HG02973 (cell line): ENCODE results near the gene TRAP1.
"Not testable (repeated sequence)": the region's sequence is repeated elsewhere in the genome, so short reads cannot be mapped to it uniquely, and the experiment has no call there.

Source experiments
- ATAC-seq: cut with Tn5 transposase; IDR thresholded peaks from one replicate; pipeline ENCODE4 v1.9.1; 2021; ENCODE audit warnings: moderate library complexity; ENCODE audit not compliant: unreplicated experiment

The TRAP1 gene

DNA sequence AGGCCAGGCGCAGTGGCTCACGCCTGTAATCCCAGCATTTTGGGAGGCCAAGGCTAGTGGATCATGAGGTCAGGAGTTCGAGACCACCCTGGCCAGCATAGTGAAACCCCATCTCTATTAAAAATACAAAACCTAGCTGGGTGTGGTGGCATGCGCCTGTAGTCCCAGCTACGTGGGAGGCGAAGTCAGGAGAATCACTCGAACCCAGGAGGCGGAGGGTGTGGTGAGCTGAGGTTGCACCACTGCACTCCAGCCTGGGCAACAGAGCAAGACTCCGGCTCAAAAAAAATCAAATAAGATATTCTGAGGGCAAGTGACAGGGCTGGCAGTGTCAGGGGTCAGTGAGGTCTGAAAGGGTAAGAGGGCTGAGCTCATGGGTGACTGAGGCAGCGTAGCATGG is 2.9 kb downstream of the TRAP1 start:
- ATAC-seq: not testable (repeated sequence)

DNA sequence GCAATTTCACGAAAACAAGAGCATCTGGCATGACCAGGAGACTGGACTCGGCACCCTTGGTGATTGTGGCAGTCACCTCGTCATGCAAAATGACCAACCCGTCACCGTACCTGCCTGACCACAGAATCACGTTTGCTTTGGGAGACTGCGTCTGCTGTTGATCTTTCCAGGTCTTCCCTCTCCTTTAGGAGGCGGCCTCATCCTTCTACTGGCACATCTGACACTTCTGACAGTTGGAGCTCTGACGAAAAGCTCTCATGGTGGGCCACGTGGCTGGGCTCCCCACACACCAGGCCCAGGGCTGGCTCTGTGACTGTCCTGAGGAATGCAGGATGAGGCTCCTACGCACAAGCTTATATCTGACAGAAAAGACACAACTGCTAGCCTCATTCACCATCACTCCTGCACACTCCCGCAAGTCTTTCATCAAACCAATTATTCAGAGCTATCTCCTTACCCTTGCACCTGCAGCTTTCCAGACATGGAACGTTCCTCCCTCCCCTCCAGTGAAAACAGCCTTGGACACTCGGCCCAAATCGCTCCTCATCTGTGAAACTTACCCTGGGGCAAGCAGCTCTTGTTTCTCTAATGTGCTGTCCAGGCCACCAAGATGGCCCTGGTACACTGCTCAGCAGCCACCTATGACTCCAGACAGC is 3.6 kb downstream of the TRAP1 start:
- ATAC-seq: no peak

DNA sequence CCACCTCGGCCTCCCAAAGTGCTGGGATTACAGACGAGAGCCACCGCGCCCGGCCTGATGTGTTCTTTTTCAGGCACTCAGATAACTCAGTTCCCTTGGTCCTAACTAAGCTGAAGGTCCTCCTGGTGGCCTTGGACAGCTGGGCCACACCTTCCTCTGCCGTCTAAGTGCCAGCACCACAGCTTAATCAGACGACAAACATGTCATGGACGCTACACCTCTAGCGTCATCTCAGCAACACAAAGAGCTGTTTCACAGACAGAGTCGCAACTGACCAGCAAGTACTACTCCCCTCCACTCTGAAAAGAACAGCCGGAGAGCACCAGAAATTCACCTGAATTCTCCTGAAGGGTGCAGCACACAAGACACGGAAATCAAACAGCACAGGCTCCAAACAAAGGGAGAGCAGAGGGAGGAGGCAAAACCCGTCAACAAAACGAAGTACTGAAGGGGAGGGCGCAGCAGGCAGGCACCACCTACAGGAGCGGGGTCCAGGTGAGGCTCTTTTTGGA is 4.4 kb downstream of the TRAP1 start:
- ATAC-seq: no peak

DNA sequence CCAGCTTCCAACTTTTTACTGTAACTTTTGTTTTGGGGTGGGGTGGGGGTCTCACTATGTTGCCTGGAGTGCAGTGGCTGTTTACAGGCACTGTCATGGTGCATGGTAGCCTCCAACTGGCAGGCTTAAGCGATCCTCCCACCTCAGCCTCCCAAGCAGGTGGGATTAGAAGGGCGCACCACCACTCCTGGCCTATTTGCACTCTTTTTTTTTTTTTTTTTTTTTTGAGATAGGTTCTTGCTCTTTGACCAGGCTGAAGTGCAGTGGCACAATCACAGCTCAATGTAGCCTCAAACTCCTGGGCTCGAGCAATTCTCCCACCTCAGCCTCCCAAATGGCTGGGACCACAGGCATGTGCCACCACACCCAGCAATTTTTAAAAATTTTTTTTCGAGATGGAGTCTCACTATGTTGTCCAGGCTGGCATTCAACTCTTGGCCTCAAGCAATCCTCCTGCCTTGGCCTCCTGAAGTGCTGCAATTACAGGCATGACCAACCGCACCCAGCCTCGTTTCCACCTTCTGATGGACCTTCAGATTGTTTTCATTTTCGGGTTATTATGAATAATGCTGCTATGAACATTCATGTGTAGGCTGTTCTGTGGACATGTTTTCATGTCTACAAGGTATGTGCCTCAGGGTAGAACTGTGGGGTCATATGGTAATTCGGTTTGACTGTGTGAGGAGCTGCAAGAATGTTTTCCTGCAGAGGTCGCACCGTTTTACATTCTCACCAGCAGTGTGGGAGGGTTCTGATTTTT is 10.9 kb downstream of the TRAP1 start:
- no peak for ATAC-seq

DNA sequence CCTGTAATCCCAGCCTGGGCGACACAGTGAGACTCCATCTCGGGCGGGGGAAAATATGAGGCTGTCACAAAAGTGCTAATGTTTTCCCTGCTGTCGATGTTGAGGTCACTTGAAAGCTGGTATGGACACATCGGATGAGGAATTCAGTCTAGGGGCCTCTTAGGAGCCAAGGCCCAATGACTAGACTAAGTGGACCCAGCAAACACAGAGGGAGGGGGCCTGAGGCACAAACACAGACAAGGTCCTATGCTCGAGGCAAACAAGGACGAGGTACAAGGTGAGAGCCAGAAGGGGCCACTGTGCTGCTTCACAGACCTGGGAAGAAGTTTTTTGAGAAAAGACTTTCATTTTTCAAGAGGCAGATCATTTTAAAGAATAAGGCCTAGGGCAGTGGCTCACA is 15.2 kb downstream of the TRAP1 start:
- no peak for ATAC-seq

DNA sequence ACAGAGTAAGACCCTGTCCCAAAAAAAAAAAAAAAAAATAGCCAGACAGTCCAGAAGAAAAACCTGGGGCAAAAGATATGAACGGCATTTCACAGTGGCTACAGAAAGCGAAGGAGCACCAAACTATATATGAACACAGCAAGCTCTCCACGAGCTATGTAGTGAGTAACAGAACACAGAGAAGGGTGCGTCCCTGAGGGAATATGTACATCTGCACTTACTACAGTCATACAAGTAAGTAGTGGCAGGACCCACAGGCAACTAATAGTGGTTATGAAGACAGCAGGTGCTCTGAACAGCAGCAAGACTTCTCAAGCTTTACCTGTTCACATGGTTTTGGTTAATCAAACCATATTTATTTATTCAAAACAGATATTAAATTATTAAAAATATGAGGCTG is 15.8 kb downstream of the TRAP1 start:
- no peak for ATAC-seq

DNA sequence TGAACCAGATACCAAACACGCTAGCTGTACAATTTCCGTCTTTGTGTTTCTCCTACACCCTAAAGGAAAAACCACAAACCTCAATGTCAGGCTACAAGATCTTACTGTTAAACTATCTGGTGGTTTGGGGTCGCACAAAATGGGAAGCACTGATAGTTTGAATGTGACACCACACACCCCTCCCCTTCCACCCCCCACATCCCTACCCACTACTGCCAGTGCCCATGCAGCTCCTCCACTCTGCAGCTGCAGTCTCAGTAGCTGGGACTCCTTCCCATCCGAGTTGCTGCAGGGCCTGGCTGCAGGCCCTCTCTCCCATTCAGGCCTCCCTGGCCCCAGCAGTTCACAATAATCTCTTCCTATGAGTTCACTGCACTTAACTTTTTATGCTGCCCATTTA is 18.4 kb downstream of the TRAP1 start:
- no peak for ATAC-seq

DNA sequence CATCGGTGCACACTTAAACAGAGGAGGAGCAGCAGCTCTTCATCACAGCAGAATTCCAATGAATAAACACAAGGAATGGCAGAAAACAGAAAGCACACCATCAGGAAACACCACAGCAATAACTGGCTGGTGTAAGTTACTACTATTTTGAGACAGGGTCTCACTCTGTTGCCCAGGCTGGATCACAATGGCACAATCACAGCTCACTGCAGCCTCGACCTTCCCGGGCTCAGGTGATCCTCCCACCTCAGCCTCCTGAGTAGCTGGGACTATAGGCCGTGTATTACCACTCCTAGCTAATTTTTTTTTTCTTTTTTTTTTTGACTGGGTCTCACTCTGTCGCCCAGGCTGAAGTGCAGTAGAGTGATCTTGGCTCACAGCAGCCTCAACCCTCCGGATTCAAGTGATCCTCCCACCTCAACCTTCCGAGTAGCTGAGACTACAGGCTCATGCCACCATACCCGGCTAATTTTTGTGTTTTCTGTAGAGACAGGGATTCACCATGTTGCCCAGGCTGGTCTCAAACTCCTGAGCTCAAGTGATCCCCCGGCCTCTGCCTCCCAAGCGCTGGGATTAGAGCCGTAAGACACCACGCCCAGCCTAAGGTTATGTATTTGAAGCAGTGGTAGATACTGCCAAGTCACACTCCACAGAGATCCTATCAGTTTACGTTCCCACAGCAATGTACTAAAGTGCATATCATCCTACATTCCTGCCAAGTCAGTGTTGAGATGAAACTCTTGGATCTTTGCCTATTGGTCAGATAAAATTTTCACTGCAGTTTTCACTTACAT is 20.7 kb downstream of the TRAP1 start:
- ATAC-seq: no peak

DNA sequence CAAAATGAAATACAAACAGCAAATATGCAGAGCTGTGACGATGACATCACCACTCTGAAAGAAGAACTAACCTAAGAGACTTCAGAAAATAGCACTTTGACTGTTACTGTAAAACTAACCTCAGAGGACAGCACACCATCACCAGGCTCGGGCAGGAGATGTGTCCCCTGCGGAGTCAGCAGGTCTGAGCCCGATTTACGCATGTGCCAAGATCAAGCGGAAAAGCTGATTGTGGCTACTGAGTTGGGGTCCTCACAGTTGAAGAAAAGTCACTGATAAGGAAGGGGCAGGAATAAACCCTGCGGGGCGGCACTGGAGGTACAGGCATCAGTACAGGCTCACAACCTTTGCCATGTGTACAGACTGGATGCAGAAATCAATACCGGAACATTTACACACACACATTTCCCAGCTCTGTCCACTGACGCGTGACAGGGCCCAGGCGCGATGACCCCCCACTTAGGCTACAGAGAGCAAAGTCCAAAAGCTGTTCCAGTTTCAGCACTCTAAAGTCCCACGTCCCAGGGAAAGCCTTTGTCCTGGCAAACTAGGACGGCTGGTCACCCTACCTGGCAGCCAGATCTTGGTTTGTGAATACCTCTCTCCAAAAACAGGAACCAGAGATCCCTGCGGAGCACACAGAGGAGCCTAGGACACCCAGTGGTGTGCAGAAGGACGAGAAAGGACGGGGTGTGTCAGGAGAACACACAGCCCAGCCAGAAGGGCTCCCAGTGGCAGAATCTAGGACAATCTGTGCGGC is 21.5 kb downstream of the TRAP1 start:
- no peak for ATAC-seq

DNA sequence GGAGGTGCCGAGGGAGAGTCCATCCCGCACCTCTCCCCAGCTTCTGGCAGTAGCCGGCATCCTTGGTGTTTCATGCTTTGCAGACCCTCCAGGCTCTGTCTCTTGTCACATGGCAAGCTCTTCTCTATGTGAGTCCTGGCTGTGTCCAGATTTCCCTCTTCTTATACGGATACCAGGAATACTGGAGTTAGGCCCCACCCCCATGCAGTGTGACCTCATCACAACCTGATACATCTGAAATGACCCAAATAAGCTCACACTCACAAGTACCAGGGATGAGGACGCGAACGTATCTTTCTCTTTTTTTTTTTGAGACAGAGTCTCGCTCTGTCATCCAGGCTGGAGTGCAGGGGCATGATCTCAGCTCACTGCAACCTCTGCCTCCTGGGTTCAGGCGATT is 23.3 kb downstream of the TRAP1 start:
- no peak for ATAC-seq

DNA sequence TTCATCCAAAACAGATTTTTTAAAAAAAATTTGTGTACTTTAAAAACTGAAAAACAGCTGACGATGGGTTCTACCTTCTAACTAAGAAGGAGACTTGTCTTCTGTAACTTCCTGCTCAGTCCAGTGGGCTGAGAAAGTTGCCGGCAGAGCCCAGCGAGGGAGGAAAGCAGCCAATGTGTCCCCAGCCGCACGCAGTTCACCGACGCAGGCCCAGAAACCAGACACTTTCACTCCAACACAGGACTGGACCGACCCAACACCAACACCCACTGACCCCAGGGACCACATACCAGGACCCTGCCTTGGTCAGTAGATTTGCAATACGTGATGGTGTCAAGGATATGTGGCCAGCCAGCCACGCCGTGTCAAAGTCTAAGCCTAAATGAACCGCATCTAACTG is 25.6 kb downstream of the TRAP1 start:
- no peak for ATAC-seq

DNA sequence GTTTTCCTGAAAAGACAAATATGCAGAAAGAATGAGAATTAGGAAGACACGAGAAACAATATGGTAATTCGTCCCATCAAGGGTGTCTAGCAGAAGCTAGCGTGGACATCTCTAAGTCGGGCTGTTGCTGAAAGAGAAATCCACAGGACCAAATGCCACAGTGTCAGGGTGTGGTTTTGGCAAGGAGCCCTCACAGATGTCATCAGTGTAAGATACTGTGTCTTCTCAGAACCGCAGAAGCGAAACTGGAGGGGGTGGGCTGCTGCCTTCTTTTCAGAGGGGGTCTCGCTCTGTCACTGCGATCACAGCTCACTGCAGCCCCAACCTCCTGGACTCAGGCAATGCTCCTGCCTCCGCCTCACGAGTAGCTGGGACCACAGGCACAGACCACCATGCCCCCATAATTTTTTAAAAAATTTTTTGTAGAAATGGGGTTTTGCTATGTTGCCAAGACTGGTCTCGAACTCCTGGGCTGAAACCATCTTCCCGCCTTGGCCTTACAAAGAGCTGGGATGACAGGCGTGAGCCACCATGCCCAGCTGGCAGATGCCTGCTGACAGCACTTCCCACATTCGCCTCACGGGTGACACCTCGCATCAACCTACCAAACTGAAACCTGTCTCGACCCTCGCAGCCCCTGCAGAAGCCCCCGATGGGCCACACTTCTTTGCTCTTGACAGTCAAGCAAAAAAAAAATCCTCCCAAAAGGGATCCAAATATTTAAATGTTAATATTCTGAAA is 26.2 kb downstream of the TRAP1 start:
- ATAC-seq: no peak

DNA sequence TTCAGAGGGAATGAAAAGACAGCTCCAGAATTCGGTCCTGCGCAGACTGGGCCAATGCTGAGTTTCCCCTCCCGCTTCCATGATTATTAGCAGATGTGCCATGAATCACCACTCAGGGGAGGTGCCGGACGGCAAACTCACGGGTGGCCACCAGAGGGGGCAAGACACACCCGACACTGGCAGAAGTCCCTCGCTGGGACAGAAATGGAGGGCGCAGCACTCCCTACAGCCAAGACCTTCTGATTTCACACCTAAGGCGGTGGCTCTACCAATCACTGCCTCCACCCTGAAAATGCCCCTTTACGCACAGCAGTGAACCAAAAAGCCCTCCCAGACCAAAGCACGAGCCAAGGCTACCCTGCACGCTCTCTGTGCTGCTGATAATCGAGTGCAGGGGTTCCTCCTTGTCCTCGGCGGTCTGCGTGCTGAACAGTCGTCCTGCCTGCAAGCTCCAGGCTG is 26.8 kb downstream of the TRAP1 start:
- ATAC-seq: peak; percentile 54

DNA sequence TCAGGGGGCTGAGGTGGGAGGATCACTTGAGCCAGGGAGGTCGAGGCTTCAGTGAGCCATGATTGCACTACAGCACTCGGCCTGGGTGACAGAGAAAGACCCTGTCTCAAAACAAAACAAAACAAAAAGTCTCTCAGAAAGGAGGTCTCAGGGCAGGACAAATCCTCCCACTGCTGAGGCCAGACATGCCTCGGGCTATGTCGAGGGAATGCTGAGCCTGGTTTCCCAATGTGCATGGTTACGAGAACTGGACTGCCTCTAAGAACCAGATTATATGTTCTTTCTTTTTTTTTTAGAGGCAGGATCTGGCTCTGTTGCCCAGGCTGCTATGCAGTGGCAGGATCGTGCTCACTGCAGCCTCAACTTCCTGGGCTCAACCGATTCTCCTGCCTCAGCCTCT is 27.6 kb downstream of the TRAP1 start:
- ATAC-seq: no peak

DNA sequence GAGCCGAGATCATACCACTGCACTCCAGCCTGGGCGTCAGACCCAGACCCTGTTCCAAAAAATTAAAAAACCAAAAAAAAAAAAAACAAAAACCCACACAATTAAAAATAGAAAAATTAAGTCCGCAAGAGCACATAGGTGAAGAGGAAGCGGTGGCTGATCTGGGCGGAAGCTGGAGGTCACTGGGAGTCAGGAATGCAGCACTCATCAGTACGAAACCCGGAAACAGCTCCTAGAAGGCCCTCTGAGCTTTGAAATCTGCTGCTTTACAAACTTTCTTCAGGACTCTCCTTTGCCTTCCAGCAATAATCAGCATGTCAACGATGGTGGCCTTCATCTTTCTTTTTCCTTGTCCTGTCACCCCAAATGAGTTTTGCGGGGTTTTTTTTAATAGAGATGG is 29.5 kb downstream of the TRAP1 start:
- ATAC-seq: no peak

DNA sequence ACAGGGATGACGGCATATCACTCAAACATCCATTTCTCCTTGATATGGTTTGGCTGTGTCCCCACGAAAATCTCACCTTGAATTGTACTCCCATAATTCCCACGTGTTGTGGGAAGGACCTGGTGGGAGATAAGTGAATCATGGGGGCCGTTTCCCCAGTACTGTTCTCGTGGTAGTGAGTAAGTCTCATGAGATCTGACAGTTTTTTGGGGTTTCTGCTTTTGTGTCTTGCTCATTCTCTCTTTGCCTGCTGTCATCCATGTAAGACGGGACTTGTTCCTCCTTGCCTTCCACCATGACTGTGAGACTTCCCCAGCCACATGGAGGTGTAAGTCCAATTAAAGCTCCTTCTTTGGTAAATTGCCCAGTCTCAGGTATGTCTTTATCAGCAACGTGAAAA is 30.3 kb downstream of the TRAP1 start:
- ATAC-seq: no peak

DNA sequence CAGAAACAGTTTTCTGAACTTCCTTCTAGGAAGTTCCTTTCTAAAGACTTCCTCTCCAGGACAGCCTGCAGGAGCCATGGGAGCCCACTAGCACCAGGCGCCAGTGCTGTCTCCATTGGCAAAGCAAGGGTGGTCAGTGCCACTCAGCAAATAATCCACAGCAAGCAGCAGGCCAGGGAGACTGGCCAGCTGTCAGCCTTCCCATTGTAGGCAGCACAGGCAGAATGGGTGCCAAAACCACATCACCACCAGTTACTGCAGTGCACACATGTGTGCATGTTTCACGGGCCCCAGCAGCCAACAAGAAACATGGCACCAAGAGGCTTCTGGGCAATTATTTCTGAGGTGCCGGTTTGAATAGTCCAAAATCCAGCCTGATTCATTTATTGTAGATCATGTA is 36.1 kb downstream of the TRAP1 start:
- ATAC-seq: no peak

DNA sequence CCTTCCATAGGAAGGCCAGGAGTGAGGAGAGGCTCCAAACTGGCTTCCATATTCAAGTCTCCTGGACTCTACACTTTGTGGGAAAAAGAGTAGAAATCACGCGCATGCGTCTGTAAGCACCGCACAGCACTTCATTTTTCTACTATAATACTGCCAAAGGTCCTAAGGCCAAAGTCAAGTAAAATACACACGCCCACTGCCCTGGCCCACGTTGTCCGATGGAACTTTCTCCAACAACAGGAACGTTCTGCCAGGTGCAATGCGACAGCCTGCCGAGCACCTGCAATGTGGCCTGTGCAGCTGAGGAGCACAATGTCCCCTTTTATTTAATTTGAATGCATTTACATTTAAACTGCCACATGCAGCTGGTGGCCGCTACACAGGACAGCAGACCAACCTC is 39.3 kb downstream of the TRAP1 start:
- no peak for ATAC-seq

DNA sequence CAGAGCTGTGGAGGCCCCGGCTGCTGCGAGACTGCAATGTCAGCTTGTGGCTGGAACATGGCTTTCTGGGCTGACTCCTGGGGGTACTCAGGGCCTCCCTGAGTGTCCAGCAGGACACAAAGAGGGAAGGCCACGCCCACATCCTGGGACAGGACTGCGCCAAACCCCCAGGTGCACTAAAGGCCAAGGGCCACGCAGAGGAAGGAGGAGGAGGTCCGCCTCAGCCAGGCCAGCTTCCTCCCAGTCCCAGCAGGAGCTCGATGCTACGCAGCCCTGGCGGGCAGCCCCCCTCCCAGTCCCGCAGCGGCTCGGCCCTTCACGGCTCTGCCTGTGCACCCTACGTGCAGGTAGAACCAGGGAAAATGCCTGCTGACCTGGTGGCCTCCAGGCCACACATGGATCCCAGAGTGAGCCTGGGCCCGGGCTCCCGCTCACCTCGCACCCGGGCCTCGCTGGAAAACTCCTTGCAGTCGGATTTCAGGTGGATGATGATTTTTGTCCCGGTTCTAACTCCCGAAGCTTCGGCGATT is 41.7 kb downstream of the TRAP1 start:
- no peak for ATAC-seq
